OCI-LY1 (cell line): ENCODE measurements around the gene GLT8D2.

Experiments
- H2AFZ ChIP-seq: fragments of 200-600 bp; sonication (generic), shearing (Covaris generic); 2 replicates; pipeline ENCODE4 v1.6.0; 2014; ENCODE audit warnings: antibody characterized with exemption, mild to moderate bottlenecking, low read length
- H3F3A ChIP-seq: fragments of 200-600 bp; sonication (generic), shearing (Covaris generic); 2 replicates; pipeline ENCODE4 v1.6.0; 2014; ENCODE audit warnings: mild to moderate bottlenecking, antibody characterized with exemption, low read length, moderate library complexity; ENCODE audit not compliant: insufficient read depth
- H3K27ac ChIP-seq: fragments of 200-600 bp; sonication (generic); 2 replicates; pipeline ENCODE4 v1.5.1; 2014; ENCODE audit warnings: low read length, mixed run types, mild to moderate bottlenecking, low read depth; ENCODE audit not compliant: poor library complexity, severe bottlenecking
- H3K27me3 ChIP-seq: fragments of 200-600 bp; sonication (generic); 2 replicates; pipeline ENCODE4 v1.6.0; 2014; ENCODE audit warnings: antibody characterized with exemption, mild to moderate bottlenecking, low read length, moderate library complexity; ENCODE audit not compliant: insufficient read depth
- H3K36me3 ChIP-seq: fragments of 200-600 bp; sonication (generic); 2 replicates; pipeline ENCODE4 v1.6.1; 2014; ENCODE audit warnings: mild to moderate bottlenecking, antibody characterized with exemption, low read length, moderate library complexity, mixed read lengths; ENCODE audit not compliant: insufficient read depth
- H3K4me1 ChIP-seq: fragments of 200-600 bp; sonication (generic); 2 replicates; pipeline ENCODE4 v1.5.1; 2014; ENCODE audit warnings: mild to moderate bottlenecking, low read length, moderate library complexity; ENCODE audit not compliant: insufficient read depth, severe bottlenecking
- H3K4me2 ChIP-seq: fragments of 200-600 bp; sonication (generic), shearing (Covaris generic); 2 replicates; pipeline ENCODE4 v1.6.1; 2014; ENCODE audit warnings: low read length
- H3K4me3 ChIP-seq: fragments of 200-600 bp; sonication (generic); 2 replicates; pipeline ENCODE4 v1.5.1; 2014; ENCODE audit warnings: low read length, low read depth, mild to moderate bottlenecking, mixed read lengths; ENCODE audit not compliant: poor library complexity, severe bottlenecking
- H3K79me2 ChIP-seq: fragments of 200-600 bp; shearing (Covaris generic); 2 replicates; pipeline ENCODE4 v1.6.1; 2016; ENCODE audit warnings: mixed run types, low read length, mixed read lengths; ENCODE audit not compliant: insufficient read depth
- H3K9ac ChIP-seq: fragments of 200-600 bp; sonication (generic), shearing (Covaris generic); 2 replicates; pipeline ENCODE4 v1.6.1; 2014; ENCODE audit warnings: mild to moderate bottlenecking, low read length, mixed read lengths
- H3K9me2 ChIP-seq: fragments of 200-600 bp; sonication (generic), shearing (Covaris generic); 2 replicates; pipeline ENCODE4 v1.6.1; 2014; ENCODE audit warnings: low read depth, mild to moderate bottlenecking, low read length, mixed read lengths
- H3K9me3 ChIP-seq: fragments of 200-600 bp; shearing (Covaris generic); 2 replicates; pipeline ENCODE4 v1.6.1; 2014; ENCODE audit warnings: low read length, mixed read lengths
- H4K20me1 ChIP-seq: fragments of 200-600 bp; sonication (generic), shearing (Covaris generic); 2 replicates; pipeline ENCODE4 v1.6.0; 2016; ENCODE audit warnings: mild to moderate bottlenecking, low read length; ENCODE audit not compliant: insufficient read depth
- EZH2 ChIP-seq: fragments of 200-600 bp; sonication (generic), shearing (Covaris generic); IDR thresholded peaks from 2 replicates; pipeline ENCODE4 v1.8.0; 2017; ENCODE audit warnings: borderline replicate concordance, mixed run types, mild to moderate bottlenecking, antibody characterized with exemption, low read length, moderate library complexity, mixed read lengths
- TF ChIP-seq, protein P1 (sequence below): fragments of 200-600 bp; sonication (generic), shearing (Covaris generic); IDR thresholded peaks from 2 replicates; pipeline ENCODE4 v1.5.1; 2017; ENCODE audit warnings: mild to moderate bottlenecking, antibody characterized with exemption, low read length, moderate library complexity, mixed read lengths

The GLT8D2 gene

DNA sequence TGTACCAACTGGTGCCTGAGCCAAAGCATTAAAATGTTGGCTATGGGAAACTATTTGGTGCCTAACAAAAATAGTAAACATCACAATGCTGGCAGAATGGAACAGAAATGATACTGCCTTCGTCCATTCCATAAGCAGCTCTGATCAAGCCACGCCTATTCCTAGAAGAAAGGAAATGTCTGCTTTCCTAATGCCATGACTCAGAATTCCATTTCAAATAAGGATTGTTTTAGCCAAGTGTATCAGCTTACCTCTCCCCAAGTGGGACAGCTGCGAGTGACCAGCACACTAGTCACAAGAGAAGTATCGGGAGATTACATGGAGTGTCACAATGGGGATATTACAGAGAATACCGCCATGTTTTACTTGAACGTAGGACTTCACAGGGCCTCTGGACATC is 38.7 kb downstream of the GLT8D2 start:
- TF ChIP-seq EZH2, result no peak
- TF ChIP-seq, protein P1, sequence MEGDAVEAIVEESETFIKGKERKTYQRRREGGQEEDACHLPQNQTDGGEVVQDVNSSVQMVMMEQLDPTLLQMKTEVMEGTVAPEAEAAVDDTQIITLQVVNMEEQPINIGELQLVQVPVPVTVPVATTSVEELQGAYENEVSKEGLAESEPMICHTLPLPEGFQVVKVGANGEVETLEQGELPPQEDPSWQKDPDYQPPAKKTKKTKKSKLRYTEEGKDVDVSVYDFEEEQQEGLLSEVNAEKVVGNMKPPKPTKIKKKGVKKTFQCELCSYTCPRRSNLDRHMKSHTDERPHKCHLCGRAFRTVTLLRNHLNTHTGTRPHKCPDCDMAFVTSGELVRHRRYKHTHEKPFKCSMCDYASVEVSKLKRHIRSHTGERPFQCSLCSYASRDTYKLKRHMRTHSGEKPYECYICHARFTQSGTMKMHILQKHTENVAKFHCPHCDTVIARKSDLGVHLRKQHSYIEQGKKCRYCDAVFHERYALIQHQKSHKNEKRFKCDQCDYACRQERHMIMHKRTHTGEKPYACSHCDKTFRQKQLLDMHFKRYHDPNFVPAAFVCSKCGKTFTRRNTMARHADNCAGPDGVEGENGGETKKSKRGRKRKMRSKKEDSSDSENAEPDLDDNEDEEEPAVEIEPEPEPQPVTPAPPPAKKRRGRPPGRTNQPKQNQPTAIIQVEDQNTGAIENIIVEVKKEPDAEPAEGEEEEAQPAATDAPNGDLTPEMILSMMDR, result no peak
- no peaks in the 10 kb centered on the region for H3F3A ChIP-seq
- no peak overlapping the region for H3K4me3 ChIP-seq
- H3K79me2 ChIP-seq, result no peaks in the 10 kb centered on the region
- no peaks in the 10 kb centered on the region for H3K9me2 ChIP-seq
- H3K9ac ChIP-seq, result no peak overlapping the region
- no peaks in the 10 kb centered on the region for H3K36me3 ChIP-seq
- no peaks in the 10 kb centered on the region for H3K9me3 ChIP-seq
- H3K4me1 ChIP-seq, result no peaks in the 10 kb centered on the region
- H3K27ac ChIP-seq, result no peak overlapping the region
- no peaks in the 10 kb centered on the region for H3K27me3 ChIP-seq
- H2AFZ ChIP-seq, result no peak overlapping the region
- H4K20me1 ChIP-seq, result no peaks in the 10 kb centered on the region
- H3K4me2 ChIP-seq, result no peak overlapping the region

DNA sequence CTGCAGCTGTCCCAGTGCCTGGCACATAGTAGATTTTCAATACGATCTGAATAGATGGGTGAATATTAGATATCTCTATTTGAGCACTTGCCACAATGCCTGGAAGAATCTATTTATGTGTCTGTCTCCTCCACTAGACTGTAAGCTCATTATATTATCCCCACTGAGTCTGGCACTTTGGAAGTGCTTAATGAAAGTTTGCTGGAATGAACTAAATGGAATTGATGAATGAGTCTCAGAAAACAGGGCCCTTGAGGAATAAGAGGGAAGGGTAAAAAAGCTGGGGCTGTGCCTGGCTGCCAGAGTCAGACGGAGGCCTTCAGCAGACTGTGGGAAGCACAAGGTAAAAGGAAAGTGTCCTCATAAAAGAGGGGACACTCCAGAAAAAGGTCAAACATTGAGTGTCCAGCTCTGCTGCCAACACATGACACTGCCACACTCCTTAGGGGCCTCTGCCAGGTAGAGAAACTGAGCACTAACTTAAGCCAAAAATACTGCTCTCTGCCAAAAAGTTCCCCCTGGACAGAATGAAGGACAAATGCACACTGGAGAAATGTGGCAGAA is 39.3 kb downstream of the GLT8D2 start:
- Histone ChIP-seq H3K9me2 (no peaks in the 10 kb centered on the region), H3K9me3 (no peaks in the 10 kb centered on the region), H3K27ac (no peak overlapping the region), H3F3A (no peaks in the 10 kb centered on the region), H3K79me2 (no peaks in the 10 kb centered on the region), H2AFZ (no peak overlapping the region), H4K20me1 (no peaks in the 10 kb centered on the region), H3K27me3 (no peaks in the 10 kb centered on the region), H3K36me3 (no peaks in the 10 kb centered on the region), H3K9ac (no peak overlapping the region), H3K4me1 (no peaks in the 10 kb centered on the region), H3K4me2 (no peak overlapping the region), H3K4me3 (no peak overlapping the region)
- TF ChIP-seq EZH2, result no peak
- TF ChIP-seq, protein P1, result no peak

DNA sequence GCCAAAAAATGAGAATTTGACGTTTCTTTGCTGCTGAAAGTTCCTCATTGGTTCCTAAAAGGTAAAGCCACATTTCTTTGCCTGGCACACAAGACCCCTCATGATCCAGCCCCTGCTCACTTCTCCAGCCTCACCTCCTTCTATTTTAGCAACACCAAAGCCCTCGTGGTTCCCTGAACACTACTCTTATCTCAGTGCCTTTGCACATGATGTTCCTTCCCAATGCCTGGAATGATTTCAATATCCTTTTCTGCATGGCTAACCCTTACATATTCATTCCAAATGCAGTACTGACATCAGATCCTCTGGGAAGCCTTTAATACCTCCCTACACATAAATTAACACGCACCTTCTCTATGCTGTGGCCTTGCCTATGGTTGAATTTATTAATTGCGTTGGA is 39.9 kb downstream of the GLT8D2 start:
- Histone ChIP-seq H3K9me2 (no peaks in the 10 kb centered on the region), H3K4me1 (no peaks in the 10 kb centered on the region)
- no peak for TF ChIP-seq EZH2
- TF ChIP-seq, protein P1, result no peak

More for the DNA sequence above, 39.9 kb downstream of the GLT8D2 start:
- Histone ChIP-seq H4K20me1 (no peaks in the 10 kb centered on the region), H3K27me3 (no peaks in the 10 kb centered on the region), H2AFZ (no peak overlapping the region), H3K9ac (no peak overlapping the region), H3K4me2 (no peak overlapping the region), H3K4me3 (no peak overlapping the region), H3K9me3 (no peaks in the 10 kb centered on the region), H3K36me3 (no peaks in the 10 kb centered on the region), H3K79me2 (no peaks in the 10 kb centered on the region), H3K27ac (no peak overlapping the region), H3F3A (no peaks in the 10 kb centered on the region)
